K562 (cell line): ENCODE measurements around the gene GLRX5. TPM values are rescaled to one million over a fixed set of nuclear protein-coding genes. Genes with fewer than 3 reads are reported as not detected.

Source experiments
- ATAC-seq: fragments of 200-7000 bp; cut with Tn5 transposase; 3 replicates; pipeline ENCODE4 v1.9.1; 2020; ENCODE audit warnings: moderate library complexity
- BruUV-seq: library from RNA; stranded (reverse); fragments of 400-500 nt; replicated peaks from 2 replicates; lab custom pipeline; 2021; lab: Mats Ljungman, UMichigan
- CTCF ChIA-PET: fragments of 300-600 bp; formaldehyde crosslinking; extraction: SDS; loops from one replicate; lab custom pipeline; 2021; ENCODE audit warnings: low intra/inter-chr PET ratio; lab: Yijun Ruan, JAX
- POLR2A ChIA-PET: fragments of 300-600, 350-650 bp; sonication (Branson Sonifier 250); formaldehyde crosslinking; extraction: SDS; loops from one replicate; lab custom pipeline; 2021; ENCODE audit warnings: antibody characterized with exemption, inconsistent platforms; lab: Yijun Ruan, JAX
- DNase-seq, 4 experiments: peaks; one replicate each; pipeline versions ENCODE4 v3.0.0 to v3.0.0-alpha.2; 2011 to 2018; ENCODE audit warnings: low spot score in 3 of 4, mixed read lengths in 3 of 4; ENCODE audit errors: extremely low read depth in 1 of 4
- FAIRE-seq: peaks from 2 replicates; lab custom pipeline; 2011; peaks lifted over from hg19 to GRCh38; lab: Jason Lieb, UNC
- H2AFZ ChIP-seq: 2 replicates; pipeline ENCODE4 v1.6.0; 2011; ENCODE audit warnings: low read depth, low read length, control low read depth, inconsistent platforms
- H3K27ac ChIP-seq: fragments of 200-600 bp; 3 replicates; pipeline ENCODE4 v1.8.0; 2011; ENCODE audit warnings: low read depth, mild to moderate bottlenecking, control low read depth, inconsistent platforms, low read length, moderate library complexity, mixed read lengths; ENCODE audit errors: extremely low read depth
- H3K27me3 ChIP-seq, 2 experiments: fragments of 300-600 bp in 1 of 2; 2 replicates in 1 of 2; 3 replicates in 1 of 2; pipeline versions ENCODE4 v1.6.0 to v1.8.0; 2011; ENCODE audit warnings: inconsistent platforms in 2 of 2, low read length in 2 of 2, mild to moderate bottlenecking in 1 of 2, mixed read lengths in 1 of 2, moderate library complexity in 1 of 2; ENCODE audit not compliant: control insufficient read depth in 2 of 2, insufficient read depth in 2 of 2
- H3K36me3 ChIP-seq: fragments of 300-600 bp; 3 replicates; pipeline ENCODE4 v1.8.0; 2011; ENCODE audit warnings: mild to moderate bottlenecking, low read length, inconsistent platforms; ENCODE audit not compliant: control insufficient read depth, insufficient read depth
- H3K4me1 ChIP-seq, 2 experiments: fragments of 200-600 bp in 1 of 2; replicated peaks in 1 of 2; 2 replicates in 1 of 2; 3 replicates in 1 of 2; pipeline versions ENCODE4 v1.5.1 to v1.8.0; 2011; ENCODE audit warnings: inconsistent platforms in 2 of 2, low read length in 2 of 2, mild to moderate bottlenecking in 1 of 2, mixed read lengths in 1 of 2, moderate library complexity in 1 of 2; ENCODE audit not compliant: control insufficient read depth in 2 of 2, insufficient read depth in 2 of 2
- H3K4me2 ChIP-seq: 2 replicates; pipeline ENCODE4 v1.6.1; 2011; ENCODE audit warnings: low read length, control low read depth, inconsistent platforms, mixed read lengths; ENCODE audit not compliant: insufficient read depth
- H3K4me3 ChIP-seq: fragments of 200-600 bp; sonication (generic), shearing (Covaris generic); 2 replicates; pipeline ENCODE4 v1.5.1; 2016; ENCODE audit warnings: control low read depth, inconsistent platforms
- H3K79me2 ChIP-seq: fragments of 200-600 bp; 3 replicates; pipeline ENCODE4 v1.8.0; 2011; ENCODE audit warnings: low read length, inconsistent platforms; ENCODE audit not compliant: control insufficient read depth, insufficient read depth
- H3K9ac ChIP-seq, 2 experiments: 2 replicates each; pipeline versions ENCODE4 v1.6.0 to v1.6.1; 2011; ENCODE audit warnings: low read depth in 2 of 2, low read length in 2 of 2, control low read depth in 1 of 2, inconsistent platforms in 1 of 2, mild to moderate bottlenecking in 1 of 2, mixed read lengths in 1 of 2; ENCODE audit not compliant: insufficient read depth in 1 of 2
- H3K9me1 ChIP-seq: one replicate; pipeline ENCODE4 v1.6.0; 2011; ENCODE audit warnings: inconsistent platforms, mild to moderate bottlenecking, low read length, moderate library complexity; ENCODE audit not compliant: control insufficient read depth, insufficient read depth
- H3K9me3 ChIP-seq: replicated peaks from 2 replicates; pipeline ENCODE4 v1.5.1; 2011; ENCODE audit warnings: low read depth, low read length, inconsistent platforms; ENCODE audit not compliant: control insufficient read depth, insufficient read depth
- H4K20me1 ChIP-seq: replicated peaks from 2 replicates; pipeline ENCODE4 v1.6.1; 2011; ENCODE audit warnings: low read length, inconsistent platforms, mixed read lengths; ENCODE audit not compliant: control insufficient read depth, insufficient read depth
- BRD9 ChIP-seq: fragments of 450-650 bp; IDR thresholded peaks from 2 replicates; pipeline ENCODE4 v1.6.1; 2018; ENCODE audit warnings: low read depth; ENCODE audit not compliant: partially characterized antibody
- C11orf30 ChIP-seq: fragments of 450-650 bp; IDR thresholded peaks from 2 replicates; pipeline ENCODE4 v1.6.1; 2016; ENCODE audit warnings: low read depth, mild to moderate bottlenecking
- ETV6 ChIP-seq, 3 experiments: fragments of 150-350 bp in 1 of 3; sonication (generic) in 1 of 3; formaldehyde crosslinking in 1 of 3; IDR thresholded peaks; 2 replicates each; pipeline versions ENCODE4 v1.6.1 to v1.8.0; 2014 to 2022; ENCODE audit warnings: borderline replicate concordance in 2 of 3, low read depth in 2 of 3, antibody characterized with exemption in 1 of 3, low read length in 1 of 3, mild to moderate bottlenecking in 1 of 3, missing genetic modification reagents in 1 of 3
- EWSR1 ChIP-seq: fragments of 450-650 bp; IDR thresholded peaks from 2 replicates; pipeline ENCODE4 v1.6.1; 2018; ENCODE audit warnings: borderline replicate concordance, mild to moderate bottlenecking, low read depth, moderate library complexity; ENCODE audit not compliant: partially characterized antibody
- FOXP1 ChIP-seq: sonication (generic); formaldehyde crosslinking; IDR thresholded peaks from 2 replicates; pipeline ENCODE4 v1.8.0; 2022; ENCODE audit warnings: mild to moderate bottlenecking, missing genetic modification reagents
- HCFC1 ChIP-seq: IDR thresholded peaks from 2 replicates; pipeline ENCODE4 v1.6.1; 2012; ENCODE audit warnings: low read depth, low read length, improper control_type of control experiment
- KAT7 ChIP-seq: sonication (generic); formaldehyde crosslinking; IDR thresholded peaks from 2 replicates; pipeline ENCODE4 v1.8.0; 2022; ENCODE audit warnings: missing genetic modification reagents, mild to moderate bottlenecking, borderline replicate concordance
- KLF16 ChIP-seq: IDR thresholded peaks from 2 replicates; pipeline ENCODE4 v1.6.1; 2016; ENCODE audit warnings: antibody characterized with exemption
- RBM15 ChIP-seq: fragments of 200-400 bp; formaldehyde crosslinking; IDR thresholded peaks from 2 replicates; pipeline ENCODE4 v1.6.1; 2018; ENCODE audit warnings: mild to moderate bottlenecking, low read length, moderate library complexity; ENCODE audit not compliant: insufficient read depth
- RBM39 ChIP-seq: fragments of 200-400 bp; formaldehyde crosslinking; optimal IDR thresholded peaks from 2 replicates; pipeline ENCODE3; 2018; ENCODE audit warnings: low read depth, low read length
- STAT5A ChIP-seq: IDR thresholded peaks from 2 replicates; pipeline ENCODE4 v1.6.1; 2012; ENCODE audit warnings: low read length, inconsistent platforms, borderline replicate concordance
- YY1 ChIP-seq, 3 experiments: IDR thresholded peaks; 2 replicates each; pipeline ENCODE4 v1.6.1; 2011; ENCODE audit warnings: low read length in 2 of 3, mild to moderate bottlenecking in 2 of 3, moderate library complexity in 2 of 3, borderline replicate concordance in 1 of 3, control low read depth in 1 of 3, low read depth in 1 of 3; ENCODE audit not compliant: insufficient read depth in 3 of 3, insufficient replicate concordance in 2 of 3, control insufficient read depth in 1 of 3, insufficient read length in 1 of 3; ENCODE audit errors: extremely low read depth in 1 of 3
- ZNF124 ChIP-seq: sonication (generic); formaldehyde crosslinking; IDR thresholded peaks from 2 replicates; pipeline ENCODE4 v1.8.1; 2022; ENCODE audit warnings: missing genetic modification reagents
- ZNF175 ChIP-seq: fragments of 200-800 bp; sonication (Bioruptor generic); IDR thresholded peaks from 2 replicates; pipeline ENCODE4 v1.6.1; 2016; ENCODE audit warnings: low read depth, mild to moderate bottlenecking, missing genetic modification characterization, missing compliant biosample characterization
- ZNF707 ChIP-seq: fragments of 250-450 bp; sonication (Bioruptor Pico); conservative IDR thresholded peaks from 2 replicates; pipeline ENCODE4 v1.8.0; 2022; ENCODE audit warnings: inconsistent platforms, mild to moderate bottlenecking, moderate library complexity
- WGBS: fragments of 100-300 bp; shearing (Covaris generic); methylation state at CpG from one replicate; pipeline ENCODE4 v1.1.6; 2016; ENCODE audit warnings: low coverage, mixed read lengths; ENCODE audit not compliant: insufficient coverage; ENCODE audit errors: missing lambda C conversion rate; 5-methylcytosine and 5-hydroxymethylcytosine counted together
- in situ Hi-C: fragments of 300-500 bp; cut with MboI; formaldehyde crosslinking; loops from 4 replicates; pipeline ENCODE4 v1.15.0; 2018; ENCODE audit warnings: inconsistent platforms, mixed read lengths
- intact Hi-C: fragments of 100-400 bp; cut with micrococcal nuclease; formaldehyde crosslinking; loops from 2 replicates; pipeline ENCODE4 v1.14.2; 2022
- polyA plus RNA-seq, 8 experiments: library from polyadenylated mRNA; depleted of rRNA in 4 of 8; stranded (reverse) in 5 of 8; unstranded in 3 of 8; fragments of >200 nt; fragmentation: Nextera tagmentation in 2 of 8; fragmentation: Illumina TruSeq in 1 of 8; extraction: Ambion mirVana in 2 of 8; extraction: Trizol in 1 of 8; gene quantifications; 2 replicates each; pipeline versions ENCODE4 v1.2.1 to v1.2.3, GENCODE V29; 2011 to 2014; ENCODE audit warnings: inconsistent platforms in 1 of 8, missing spikeins in 1 of 8
- total RNA-seq, 7 experiments: library from RNA; depleted of rRNA in 6 of 7; stranded (reverse); fragments of >200 nt in 6 of 7; fragmentation: Illumina TruSeq in 2 of 7; extraction: Trizol in 2 of 7; gene quantifications; 2 replicates each; pipeline versions ENCODE4 v1.2.1 to v1.2.3, GENCODE V29; 2011 to 2021; ENCODE audit warnings: low replicate concordance in 1 of 7

GLRX5 gene
- total and polyA plus RNA-seq, 9 of the 15 experiments (the other 6 are each of a cell fraction or from before 2014, with no cell fraction given): 16.7 to 96.8 (median 66.8) TPM

DNA sequence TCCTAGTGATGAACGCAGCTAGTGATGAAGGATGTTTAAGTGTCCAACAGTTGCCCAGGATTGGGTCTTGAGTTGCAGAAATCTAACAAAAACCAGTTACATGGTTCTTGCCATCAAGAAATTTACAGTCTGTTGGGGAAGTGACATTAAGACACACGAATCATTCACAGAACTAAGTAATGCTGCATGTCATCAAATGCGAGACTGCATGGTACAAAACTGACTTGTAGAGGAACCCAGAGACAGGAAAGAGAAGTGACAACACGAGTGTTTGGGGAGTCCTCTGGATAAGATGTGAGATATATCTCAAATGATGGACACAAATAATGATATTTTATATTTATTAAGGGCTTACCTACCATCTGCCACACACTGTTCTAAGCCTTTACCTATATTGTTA, 12.3 kb upstream of the GLRX5 start:
- FAIRE-seq (no peak), DNase-seq (no peak), ATAC-seq (no peak)
- H2AFZ ChIP-seq: no peak overlapping the region
- peaks cover 0 to 51% of the 10 kb centered on the region in 2 experiments; a peak in 3 of 5 replicates for H3K4me1 ChIP-seq
- peak overlapping the region; percentile 74; the same call in 1 of the 2 replicates for H3K4me2 ChIP-seq
- H3K36me3 ChIP-seq: no peaks in the 10 kb centered on the region
- H3K9me3 ChIP-seq: no peaks in the 10 kb centered on the region
- ChIA-PET POLR2A (interaction anchor here (1.0 to 2.2 kb wide), 5 partner anchors 9 to 54 kb away, joined by 3 to 11 read pairs (median 3); partner anchors contain the start of gene GLRX5), CTCF (no interaction called here)
- no peaks in the 10 kb centered on the region for H4K20me1 ChIP-seq
- no TSS peak for BruUV-seq
- peak overlapping the region in 1 of 2 experiments; percentile 51; a peak in 1 of 4 replicates for H3K9ac ChIP-seq
- H3K79me2 ChIP-seq: no peaks in the 10 kb centered on the region
- no peak overlapping the region; the same call in 2 of the 3 replicates for H3K27ac ChIP-seq
- TF ChIP-seq C11orf30: no peak
- no peak for TF ChIP-seq ZNF707 (CRISPR knock-in tag)
- TF ChIP-seq EWSR1: no peak
- no peak for TF ChIP-seq HCFC1
- TF ChIP-seq BRD9: no peak
- no peak for TF ChIP-seq KLF16
- TF ChIP-seq KAT7: no peak
- TF ChIP-seq FOXP1: no peak
- TF ChIP-seq ETV6 (IDR thresholded peaks at IDR 0.05; ENCODE audit: borderline replicate concordance in 1 of 2, low read depth in 2 of 2, low read length in 1 of 2): no peak
- no peak for TF ChIP-seq ETV6 (CRISPR knock-in tag; IDR thresholded peaks at IDR 0.05; ENCODE audit: borderline replicate concordance)
- no peak for TF ChIP-seq RBM39
- TF ChIP-seq ZNF175: no peak
- TF ChIP-seq ZNF124: no peak
- TF ChIP-seq YY1 (IDR thresholded peaks at IDR 0.05; ENCODE audit: borderline replicate concordance in 1 of 3, control insufficient read depth in 1 of 3, extremely low read depth in 1 of 3, insufficient read depth in 3 of 3, insufficient read length in 1 of 3, insufficient replicate concordance in 2 of 3, low read depth in 1 of 3, low read length in 2 of 3): no peak
- no peak for TF ChIP-seq STAT5A
- TF ChIP-seq RBM15: no peak
- H3K27me3 ChIP-seq: no peaks in the 10 kb centered on the region
- intact Hi-C loops: no loop called here
- H3K4me3 ChIP-seq: no peak overlapping the region
- WGBS: 56% methylated on average over 4 of the region's 4 CpGs
- H3K9me1 ChIP-seq: no peaks in the 10 kb centered on the region
- in situ Hi-C loops: no loop called here
